GM12878 (cell line): ENCODE data around the gene GRIN2A. TPM values are rescaled to one million over a fixed set of nuclear protein-coding genes. Genes with fewer than 3 reads are reported as not detected.

Experiments
- ATAC-seq: fragments of 200-7000 bp; cut with Tn5 transposase; 3 replicates; pipeline ENCODE4 v1.9.1; 2020; ENCODE audit warnings: mild to moderate bottlenecking, moderate library complexity
- BruUV-seq: library from RNA; stranded (reverse); fragments of 400-500 nt; replicated peaks from 2 replicates; lab custom pipeline; 2021; lab: Mats Ljungman, UMichigan
- CTCF ChIA-PET: fragments of 300-600 bp; sonication (Branson Sonifier 250); formaldehyde crosslinking; extraction: SDS; loops from one replicate; lab custom pipeline; 2021; ENCODE audit warnings: inconsistent platforms; lab: Yijun Ruan, JAX
- POLR2A ChIA-PET: fragments of 350-600 bp; formaldehyde crosslinking; extraction: SDS; loops from one replicate; lab custom pipeline; 2021; ENCODE audit warnings: inconsistent platforms; lab: Charles Lee
- RAD21 ChIA-PET: fragments of 300-600 bp; sonication (Branson Sonifier 250); formaldehyde crosslinking; loops from one replicate; lab custom pipeline; 2023; ENCODE audit warnings: antibody characterized with exemption; ENCODE audit not compliant: unreplicated experiment; lab: Charles Lee
- SMC1A ChIA-PET: fragments of 300-600 bp; sonication (Branson Sonifier 250); formaldehyde crosslinking; loops from one replicate; lab custom pipeline; 2023; ENCODE audit not compliant: unreplicated experiment, uncharacterized antibody; lab: Charles Lee
- DNase-seq: peaks from one replicate; pipeline ENCODE4 v3.0.0-alpha.2; 2011; ENCODE audit warnings: low read depth, low spot score
- FAIRE-seq: peaks from 3 replicates; lab custom pipeline; 2011; peaks lifted over from hg19 to GRCh38; lab: Jason Lieb, UNC
- H2AFZ ChIP-seq: 2 replicates; pipeline ENCODE4 v1.6.0; 2011; ENCODE audit warnings: low read depth, low read length, control low read depth; ENCODE audit not compliant: control insufficient read depth
- H3K27ac ChIP-seq: 2 replicates; pipeline ENCODE4 v1.5.1; 2011; ENCODE audit warnings: control low read depth; ENCODE audit not compliant: control insufficient read depth, insufficient read depth
- H3K27me3 ChIP-seq, 2 experiments: replicated peaks in 1 of 2; 2 replicates each; pipeline versions ENCODE4 v1.6.0 to v1.6.1; 2011; ENCODE audit warnings: low read length in 1 of 2; ENCODE audit not compliant: control insufficient read depth in 2 of 2, insufficient read depth in 2 of 2
- H3K36me3 ChIP-seq, 2 experiments: 2 replicates each; pipeline ENCODE4 v1.5.1; 2011; ENCODE audit warnings: low read length in 1 of 2; ENCODE audit not compliant: control insufficient read depth in 2 of 2, insufficient read depth in 2 of 2
- H3K4me1 ChIP-seq: 2 replicates; pipeline ENCODE4 v1.6.1; 2011; ENCODE audit warnings: mild to moderate bottlenecking, low read length, moderate library complexity, mixed read lengths; ENCODE audit not compliant: control insufficient read depth, insufficient read depth
- H3K4me2 ChIP-seq: 2 replicates; pipeline ENCODE4 v1.6.0; 2011; ENCODE audit warnings: control low read depth; ENCODE audit not compliant: control insufficient read depth, insufficient read depth
- H3K4me3 ChIP-seq: fragments of 200-600 bp; sonication (generic); 2 replicates; pipeline ENCODE4 v1.5.1; 2016
- H3K79me2 ChIP-seq: 2 replicates; pipeline ENCODE4 v1.6.0; 2011; ENCODE audit warnings: low read length; ENCODE audit not compliant: control insufficient read depth, insufficient read depth
- H3K9ac ChIP-seq: 2 replicates; pipeline ENCODE4 v1.8.0; 2011; ENCODE audit warnings: low read length, control low read depth, mixed read lengths; ENCODE audit not compliant: control insufficient read depth, insufficient read depth
- H3K9me3 ChIP-seq: replicated peaks from 3 replicates; pipeline ENCODE4 v1.5.1; 2011; ENCODE audit warnings: mild to moderate bottlenecking, low read length; ENCODE audit not compliant: control insufficient read depth, insufficient read depth
- H4K20me1 ChIP-seq: 2 replicates; pipeline ENCODE4 v1.6.0; 2011; ENCODE audit not compliant: control insufficient read depth, insufficient read depth
- EGR1 ChIP-seq, 2 experiments: IDR thresholded peaks; 1 replicate in 1 of 2; 2 replicates in 1 of 2; pipeline ENCODE4 v1.6.1; 2011 to 2012; ENCODE audit warnings: low read depth in 2 of 2, low read length in 2 of 2, borderline replicate concordance in 1 of 2, mild to moderate bottlenecking in 1 of 2, moderate library complexity in 1 of 2
- MEF2B ChIP-seq: fragments of 450-650 bp; IDR thresholded peaks from 2 replicates; pipeline ENCODE4 v1.6.1; 2018; ENCODE audit warnings: mild to moderate bottlenecking, moderate library complexity; ENCODE audit not compliant: partially characterized antibody, poor library complexity, severe bottlenecking
- RAD21 ChIP-seq: IDR thresholded peaks from 2 replicates; pipeline ENCODE4 v1.6.1; 2011; ENCODE audit warnings: mild to moderate bottlenecking, low read depth, low read length, moderate library complexity; ENCODE audit not compliant: insufficient read depth
- SMC3 ChIP-seq: IDR thresholded peaks from 2 replicates; pipeline ENCODE4 v1.6.1; 2011; ENCODE audit warnings: low read length, improper control_type of control experiment, borderline replicate concordance
- WGBS: methylation state at CpG from one replicate; pipeline ENCODE4 v1.1.6; 2016; ENCODE audit warnings: low lambda C conversion rate; ENCODE audit not compliant: insufficient replicate concordance, insufficient coverage; ENCODE audit errors: missing lambda C conversion rate; 5-methylcytosine and 5-hydroxymethylcytosine counted together
- in situ Hi-C: fragments of 300-500 bp; cut with MboI; formaldehyde crosslinking; loops from 9 replicates; pipeline ENCODE4 v1.14.3; 2018; ENCODE audit warnings: mixed read lengths
- intact Hi-C: fragments of 100-400 bp; cut with micrococcal nuclease; formaldehyde crosslinking; loops from one replicate; pipeline ENCODE4 v1.14.2; 2022; ENCODE audit not compliant: unreplicated experiment
- polyA plus RNA-seq, 11 experiments: library from polyadenylated mRNA; depleted of rRNA in 4 of 11; unstranded in 6 of 11; stranded (reverse) in 5 of 11; fragments of >200 nt; fragmentation: Nextera tagmentation in 4 of 11; fragmentation: Illumina TruSeq in 1 of 11; extraction: Ambion mirVana in 4 of 11; extraction: Trizol in 1 of 11; gene quantifications; 1 replicate in 1 of 11; 2 replicates in 10 of 11; pipeline versions ENCODE4 v1.2.1 to v1.2.3, GENCODE V29; 2011 to 2016; ENCODE audit warnings: inconsistent platforms in 2 of 11, missing spikeins in 2 of 11, low read depth in 1 of 11
- total RNA-seq, 4 experiments: library from RNA; depleted of rRNA in 3 of 4; stranded (reverse); fragments of >200 nt in 3 of 4; fragmentation: Illumina TruSeq in 1 of 4; extraction: Trizol in 1 of 4; gene quantifications; 2 replicates each; pipeline versions ENCODE4 v1.2.1 to v1.2.3, GENCODE V29; 2013 to 2021
- TF ChIP-seq, protein P1 (sequence below): IDR thresholded peaks from 2 replicates; pipeline ENCODE4 v1.6.1; 2011; ENCODE audit warnings: mild to moderate bottlenecking, low read depth, low read length, moderate library complexity; ENCODE audit not compliant: insufficient replicate concordance
- TF ChIP-seq, protein P2 (sequence below), 3 experiments: IDR thresholded peaks in 2 of 3; conservative IDR thresholded peaks in 1 of 3; 2 replicates each; pipeline ENCODE4 v1.5.1; 2011; ENCODE audit warnings: low read depth in 3 of 3, low read length in 3 of 3, mild to moderate bottlenecking in 3 of 3, control low read depth in 2 of 3, moderate library complexity in 2 of 3, inconsistent platforms in 1 of 3, mixed read lengths in 1 of 3; ENCODE audit not compliant: control insufficient read depth in 2 of 3, insufficient read depth in 1 of 3; ENCODE audit errors: extremely low read depth in 1 of 3

Gene GRIN2A
- total and polyA plus RNA-seq, 10 of the 15 experiments (the other 5 are each of a cell fraction or from before 2014, with no cell fraction given) = 2.4 to 13.3 (median 7.3) TPM

DNA sequence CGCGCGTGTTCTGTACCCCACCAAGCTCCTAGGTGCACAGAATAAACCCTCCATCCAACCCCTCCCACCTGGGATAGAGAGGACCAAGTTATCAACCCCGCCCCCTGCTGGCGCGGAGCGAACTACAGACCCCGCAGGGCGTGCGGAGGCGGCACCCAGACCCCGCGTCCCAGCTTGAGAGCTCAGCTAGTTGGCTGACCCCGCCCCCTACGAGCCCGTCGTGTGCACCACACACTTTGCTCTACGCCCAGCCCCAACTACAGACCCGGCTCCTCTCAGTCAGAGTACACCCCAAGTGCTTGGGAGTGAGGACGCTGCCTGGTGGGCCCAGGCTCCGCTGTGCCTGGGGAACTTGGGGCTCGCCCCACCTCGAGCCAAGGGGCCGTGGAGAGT, 1.5 kb downstream of the GRIN2A start:
- Histone ChIP-seq H3K27me3 (peaks cover 3 to 6% of the 10 kb centered on the region in 2 experiments; a peak in 3 of 4 replicates), H3K27ac (no peak overlapping the region), H4K20me1 (no peaks in the 10 kb centered on the region), H3K9me3 (no peaks in the 10 kb centered on the region), H2AFZ (no peak overlapping the region), H3K36me3 (no peaks in the 10 kb centered on the region), H3K4me1 (peaks cover 3% of the 10 kb centered on the region; the same call in 1 of the 2 replicates), H3K79me2 (no peaks in the 10 kb centered on the region), H3K9ac (no peak overlapping the region), H3K4me2 (peak overlapping the region; percentile 73; the same call in 1 of the 2 replicates), H3K4me3 (no peak overlapping the region)
- POLR2A ChIA-PET = interaction anchor here (0.6 kb wide), 1 partner anchor 1042 kb away, joined by 3 read pairs; no protein-coding TSS in a partner anchor
- SMC1A ChIA-PET = interaction anchor here (0.6 to 3.8 kb wide), 14 partner anchors 58 to 1042 kb away, joined by 3 to 28 read pairs (median 4); no protein-coding TSS in a partner anchor
- 9% methylated on average over 19 of the region's 24 CpGs for WGBS
- peak; percentile 64 for ATAC-seq
- RAD21 ChIA-PET = interaction anchor here (0.6 to 3.4 kb wide), 24 partner anchors 32 to 1042 kb away, joined by 3 to 32 read pairs (median 3); no protein-coding TSS in a partner anchor
- intact Hi-C loops = loop anchor here (1.0 to 5.0 kb wide), 8 partner anchors 148 to 1020 kb away; no protein-coding TSS in a partner anchor
- in situ Hi-C loops = loop anchor here (5.0 to 10.0 kb wide), 4 partner anchors 533 to 1606 kb away; no protein-coding TSS in a partner anchor
- FAIRE-seq = no peak
- no TSS peak for BruUV-seq
- TF ChIP-seq, protein P1, sequence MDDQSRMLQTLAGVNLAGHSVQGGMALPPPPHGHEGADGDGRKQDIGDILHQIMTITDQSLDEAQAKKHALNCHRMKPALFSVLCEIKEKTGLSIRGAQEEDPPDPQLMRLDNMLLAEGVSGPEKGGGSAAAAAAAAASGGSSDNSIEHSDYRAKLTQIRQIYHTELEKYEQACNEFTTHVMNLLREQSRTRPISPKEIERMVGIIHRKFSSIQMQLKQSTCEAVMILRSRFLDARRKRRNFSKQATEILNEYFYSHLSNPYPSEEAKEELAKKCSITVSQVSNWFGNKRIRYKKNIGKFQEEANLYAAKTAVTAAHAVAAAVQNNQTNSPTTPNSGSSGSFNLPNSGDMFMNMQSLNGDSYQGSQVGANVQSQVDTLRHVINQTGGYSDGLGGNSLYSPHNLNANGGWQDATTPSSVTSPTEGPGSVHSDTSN = no peak
- peak in 1 of 2 experiments; percentile 54; a peak in 1 of 3 replicates for TF ChIP-seq EGR1 (IDR thresholded peaks at IDR 0.05; ENCODE audit: borderline replicate concordance in 1 of 2, low read depth in 2 of 2, low read length in 2 of 2)
- TF ChIP-seq SMC3 = peak; percentile 58; the same call in 1 of the 2 replicates
- no peak for TF ChIP-seq MEF2B
- TF ChIP-seq, protein P2, sequence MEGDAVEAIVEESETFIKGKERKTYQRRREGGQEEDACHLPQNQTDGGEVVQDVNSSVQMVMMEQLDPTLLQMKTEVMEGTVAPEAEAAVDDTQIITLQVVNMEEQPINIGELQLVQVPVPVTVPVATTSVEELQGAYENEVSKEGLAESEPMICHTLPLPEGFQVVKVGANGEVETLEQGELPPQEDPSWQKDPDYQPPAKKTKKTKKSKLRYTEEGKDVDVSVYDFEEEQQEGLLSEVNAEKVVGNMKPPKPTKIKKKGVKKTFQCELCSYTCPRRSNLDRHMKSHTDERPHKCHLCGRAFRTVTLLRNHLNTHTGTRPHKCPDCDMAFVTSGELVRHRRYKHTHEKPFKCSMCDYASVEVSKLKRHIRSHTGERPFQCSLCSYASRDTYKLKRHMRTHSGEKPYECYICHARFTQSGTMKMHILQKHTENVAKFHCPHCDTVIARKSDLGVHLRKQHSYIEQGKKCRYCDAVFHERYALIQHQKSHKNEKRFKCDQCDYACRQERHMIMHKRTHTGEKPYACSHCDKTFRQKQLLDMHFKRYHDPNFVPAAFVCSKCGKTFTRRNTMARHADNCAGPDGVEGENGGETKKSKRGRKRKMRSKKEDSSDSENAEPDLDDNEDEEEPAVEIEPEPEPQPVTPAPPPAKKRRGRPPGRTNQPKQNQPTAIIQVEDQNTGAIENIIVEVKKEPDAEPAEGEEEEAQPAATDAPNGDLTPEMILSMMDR (IDR thresholded peaks at IDR 0.05 in 2 of 3, conservative IDR thresholded peaks at IDR 0.05 in 1 of 3; ENCODE audit: control insufficient read depth in 2 of 3, extremely low read depth in 1 of 3, insufficient read depth in 1 of 3, low read depth in 3 of 3, low read length in 3 of 3) = peak; percentile 47 to 65 (median 59)
- peak; percentile 46 for TF ChIP-seq RAD21
- DNase-seq = no peak
- CTCF ChIA-PET = interaction anchor here (0.7 to 6.9 kb wide), 22 partner anchors 9 to 1041 kb away, joined by 3 to 80 read pairs (median 3); no protein-coding TSS in a partner anchor
